Gastrocnemius medialis (tissue), 4 donors: Measurements from ENCODE around the gene PI4KA. TPM values are rescaled to one million over a fixed set of nuclear protein-coding genes. Genes with fewer than 3 reads are reported as not detected.

Experiments used
- ATAC-seq, 2 donors: fragments of 150-250 bp; one replicate each; pipeline ENCODE4 v1.9.1; 2016
- DNase-seq, 2 donors: peaks; one replicate each; pipeline ENCODE4 v3.0.0-alpha.2; 2019
- H3K27ac ChIP-seq, 4 donors: fragments of 200-600 bp; sonication (generic); 1 replicate in 1 of 4; 2 replicates in 3 of 4; pipeline ENCODE4 v1.5.1; 2016 to 2018; ENCODE audit warnings: mild to moderate bottlenecking in 2 of 4, moderate library complexity in 1 of 4
- H3K27me3 ChIP-seq, 3 donors: fragments of 200-600 bp; sonication (generic) in 2 of 3; 1 replicate in 1 of 3; 2 replicates in 2 of 3; pipeline versions ENCODE4 v1.5.1 to v1.6.0; 2016 to 2019; ENCODE audit warnings: mild to moderate bottlenecking in 1 of 3, moderate library complexity in 1 of 3
- H3K36me3 ChIP-seq, 2 donors: fragments of 200-600 bp; sonication (generic) in 1 of 2; one replicate each; pipeline ENCODE4 v1.5.1; 2017 to 2018
- H3K4me1 ChIP-seq, 2 donors: fragments of 200-600 bp; sonication (generic) in 1 of 2; one replicate each; pipeline ENCODE4 v1.5.1; 2016 to 2017; ENCODE audit warnings: mild to moderate bottlenecking in 2 of 2
- H3K4me3 ChIP-seq, 4 donors: fragments of 200-600 bp; sonication (generic) in 3 of 4; 1 replicate in 1 of 4; 2 replicates in 3 of 4; pipeline ENCODE4 v1.5.1; 2016 to 2019; ENCODE audit warnings: mild to moderate bottlenecking in 2 of 4
- H3K9me3 ChIP-seq, 3 donors: fragments of 200-600 bp; sonication (generic) in 2 of 3; 1 replicate in 1 of 3; 2 replicates in 2 of 3; pipeline ENCODE4 v1.5.1; 2016 to 2019
- CTCF ChIP-seq, 5 experiments: fragments of 450-650 bp in 3 of 5; fragments of 200-600 bp in 2 of 5; sonication (generic) in 2 of 5; IDR thresholded peaks in 4 of 5; conservative IDR thresholded peaks in 1 of 5; 1 replicate in 4 of 5; 2 replicates in 1 of 5; pipeline ENCODE4 v1.5.1; 2016 to 2019; ENCODE audit warnings: antibody characterized with exemption in 5 of 5, mild to moderate bottlenecking in 3 of 5, moderate library complexity in 3 of 5
- POLR2A ChIP-seq, 2 donors: fragments of 450-650 bp; IDR thresholded peaks; one replicate each; pipeline ENCODE4 v1.6.1; 2017; ENCODE audit warnings: antibody characterized with exemption in 2 of 2, mild to moderate bottlenecking in 2 of 2, moderate library complexity in 2 of 2
- in situ Hi-C, 4 donors: fragments of 200-750 bp; cut with MboI; loops; one replicate each; pipeline versions ENCODE4 v1.15.0 to v1.8.0; 2017; ENCODE audit warnings: low sequenced_read_pairs in 4 of 4
- intact Hi-C: fragments of 100-400 bp; cut with DNase I; formaldehyde crosslinking; loops from one replicate; pipeline ENCODE4 v1.15.1; 2023; ENCODE audit warnings: low total_unique reads
- total RNA-seq, 4 donors: library from RNA; depleted of rRNA; stranded (reverse); fragments of >200 nt; gene quantifications; one replicate each; pipeline versions ENCODE4 v1.1.0 to v1.2.3, GENCODE V29; 2016

The PI4KA gene
- total RNA-seq, 4 donors from 2014 or later: 40.1 to 59.7 (median 45.4) TPM

GRCh38 chr22:20779014-20779817 lies 79.4 kb downstream of the PI4KA start:
- Histone ChIP-seq H3K9me3 (no peaks in the 10 kb centered on the region), H3K4me1 (peaks cover 0 to 4% of the 10 kb centered on the region in 2 donors), H3K4me3 (no peak overlapping the region), H3K27ac (peak overlapping the region in 1 of 4 donors; percentile 72), H3K36me3 (no peaks in the 10 kb centered on the region), H3K27me3 (no peaks in the 10 kb centered on the region)
- in situ Hi-C loops (no loop called here), intact Hi-C loops (no loop called here)
- ATAC-seq: no peak
- no peak for TF ChIP-seq CTCF (IDR thresholded peaks at IDR 0.05 in 4 of 5, conservative IDR thresholded peaks at IDR 0.05 in 1 of 5)
- TF ChIP-seq POLR2A (IDR thresholded peaks at IDR 0.05): no peak
- no peak for DNase-seq

GRCh38 chr22:20777420-20778177 lies 81.0 kb downstream of the PI4KA start:
- DNase-seq (peak in 1 of 2 donors; percentile 9), ATAC-seq (peak in 1 of 2 donors; percentile 97)
- intact Hi-C loops (no loop called here), in situ Hi-C loops (no loop called here)
- peak overlapping the region in 2 of 4 donors; percentile 72 to 73 for H3K27ac ChIP-seq
- TF ChIP-seq POLR2A (IDR thresholded peaks at IDR 0.05) (peak in 1 of 2 donors; percentile 52), CTCF (IDR thresholded peaks at IDR 0.05 in 4 of 5, conservative IDR thresholded peaks at IDR 0.05 in 1 of 5) (no peak)
- H3K4me1 ChIP-seq: peaks cover 0 to 4% of the 10 kb centered on the region in 2 donors
- no peaks in the 10 kb centered on the region for H3K27me3 ChIP-seq
- H3K4me3 ChIP-seq: no peak overlapping the region
- no peaks in the 10 kb centered on the region for H3K9me3 ChIP-seq
- no peaks in the 10 kb centered on the region for H3K36me3 ChIP-seq

GRCh38 chr22:20776624-20777405 lies 81.8 kb downstream of the PI4KA start:
- Histone ChIP-seq H3K36me3 (no peaks in the 10 kb centered on the region), H3K4me1 (peaks cover 0 to 4% of the 10 kb centered on the region in 2 donors), H3K27me3 (no peaks in the 10 kb centered on the region), H3K4me3 (no peak overlapping the region), H3K27ac (peak overlapping the region in 2 of 4 donors; percentile 72 to 73), H3K9me3 (no peaks in the 10 kb centered on the region)
- ATAC-seq: no peak
- in situ Hi-C loops (no loop called here), intact Hi-C loops (no loop called here)
- TF ChIP-seq POLR2A (IDR thresholded peaks at IDR 0.05) (no peak), CTCF (IDR thresholded peaks at IDR 0.05 in 4 of 5, conservative IDR thresholded peaks at IDR 0.05 in 1 of 5) (no peak)
- DNase-seq: no peak

GRCh38 chr22:20775342-20775895 lies 83.2 kb downstream of the PI4KA start:
- Histone ChIP-seq H3K27me3 (no peaks in the 10 kb centered on the region), H3K4me1 (peaks cover 0 to 4% of the 10 kb centered on the region in 2 donors), H3K36me3 (no peaks in the 10 kb centered on the region), H3K9me3 (no peaks in the 10 kb centered on the region), H3K27ac (no peak overlapping the region), H3K4me3 (no peak overlapping the region)
- TF ChIP-seq CTCF (IDR thresholded peaks at IDR 0.05 in 4 of 5, conservative IDR thresholded peaks at IDR 0.05 in 1 of 5) (no peak), POLR2A (IDR thresholded peaks at IDR 0.05) (no peak)
- in situ Hi-C loops (no loop called here), intact Hi-C loops (no loop called here)
- DNase-seq (no peak), ATAC-seq (no peak)
